HEK293T (cell line): Measurements from ENCODE around the gene OPALIN.

ENCODE experiments used
- CTCF ChIA-PET: fragments of 350-600 bp; formaldehyde crosslinking; extraction: SDS; loops from one replicate; lab custom pipeline; 2021; ENCODE audit warnings: antibody characterized with exemption, inconsistent platforms; lab: Yijun Ruan, JAX
- POLR2A ChIA-PET: fragments of 350-600 bp; formaldehyde crosslinking; extraction: SDS; loops from one replicate; lab custom pipeline; 2020; ENCODE audit warnings: antibody characterized with exemption, inconsistent platforms; lab: Yijun Ruan, JAX
- DNase-seq: peaks from one replicate; pipeline ENCODE4 v3.0.0; 2012; ENCODE audit warnings: mixed read lengths; ENCODE audit errors: extremely low spot score
- ARNT ChIP-seq: fragments of 450-650 bp; IDR thresholded peaks from 2 replicates; pipeline ENCODE4 v1.6.1; 2017; ENCODE audit warnings: mild to moderate bottlenecking
- BHLHE40 ChIP-seq: fragments of 450-650 bp; IDR thresholded peaks from 2 replicates; pipeline ENCODE4 v1.6.1; 2016; ENCODE audit warnings: mild to moderate bottlenecking, moderate library complexity, borderline replicate concordance
- CTBP1 ChIP-seq: fragments of 450-650 bp; IDR thresholded peaks from 2 replicates; pipeline ENCODE4 v1.6.1; 2016; ENCODE audit warnings: borderline replicate concordance
- ELF4 ChIP-seq: fragments of 450-650 bp; IDR thresholded peaks from 2 replicates; pipeline ENCODE4 v1.6.1; 2017; ENCODE audit warnings: antibody characterized with exemption
- FOXA1 ChIP-seq: fragments of 450-650 bp; IDR thresholded peaks from 2 replicates; pipeline ENCODE4 v1.6.1; 2016; ENCODE audit warnings: mild to moderate bottlenecking
- FOXK2 ChIP-seq: fragments of 450-650 bp; IDR thresholded peaks from 2 replicates; pipeline ENCODE4 v1.6.1; 2016; ENCODE audit warnings: mild to moderate bottlenecking
- FOXM1 ChIP-seq: fragments of 450-650 bp; IDR thresholded peaks from 2 replicates; pipeline ENCODE4 v1.6.1; 2017; ENCODE audit warnings: mild to moderate bottlenecking, borderline replicate concordance
- HDGF ChIP-seq: fragments of 450-650 bp; IDR thresholded peaks from 2 replicates; pipeline ENCODE4 v1.6.1; 2017; ENCODE audit warnings: antibody characterized with exemption, borderline replicate concordance
- L3MBTL2 ChIP-seq: fragments of 450-650 bp; conservative IDR thresholded peaks from 2 replicates; pipeline ENCODE4 v1.6.1; 2016; ENCODE audit warnings: mild to moderate bottlenecking
- LEF1 ChIP-seq: fragments of 450-650 bp; IDR thresholded peaks from 2 replicates; pipeline ENCODE4 v1.6.1; 2017; ENCODE audit warnings: mild to moderate bottlenecking, borderline replicate concordance
- NFRKB ChIP-seq: fragments of 450-650 bp; IDR thresholded peaks from 2 replicates; pipeline ENCODE4 v1.6.1; 2016; ENCODE audit warnings: mild to moderate bottlenecking, moderate library complexity
- PKNOX1 ChIP-seq: fragments of 450-650 bp; IDR thresholded peaks from 2 replicates; pipeline ENCODE4 v1.6.1; 2016
- SP1 ChIP-seq: fragments of 450-650 bp; IDR thresholded peaks from 2 replicates; pipeline ENCODE4 v1.6.1; 2017
- SUZ12 ChIP-seq: fragments of 450-650 bp; IDR thresholded peaks from 2 replicates; pipeline ENCODE4 v1.6.1; 2016; ENCODE audit warnings: mild to moderate bottlenecking
- TARDBP ChIP-seq: fragments of 450-650 bp; IDR thresholded peaks from 2 replicates; pipeline ENCODE4 v1.6.1; 2016
- ZNF384 ChIP-seq: fragments of 450-650 bp; IDR thresholded peaks from 2 replicates; pipeline ENCODE4 v1.6.1; 2016

OPALIN gene, protein sequence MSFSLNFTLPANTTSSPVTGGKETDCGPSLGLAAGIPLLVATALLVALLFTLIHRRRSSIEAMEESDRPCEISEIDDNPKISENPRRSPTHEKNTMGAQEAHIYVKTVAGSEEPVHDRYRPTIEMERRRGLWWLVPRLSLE

DNA sequence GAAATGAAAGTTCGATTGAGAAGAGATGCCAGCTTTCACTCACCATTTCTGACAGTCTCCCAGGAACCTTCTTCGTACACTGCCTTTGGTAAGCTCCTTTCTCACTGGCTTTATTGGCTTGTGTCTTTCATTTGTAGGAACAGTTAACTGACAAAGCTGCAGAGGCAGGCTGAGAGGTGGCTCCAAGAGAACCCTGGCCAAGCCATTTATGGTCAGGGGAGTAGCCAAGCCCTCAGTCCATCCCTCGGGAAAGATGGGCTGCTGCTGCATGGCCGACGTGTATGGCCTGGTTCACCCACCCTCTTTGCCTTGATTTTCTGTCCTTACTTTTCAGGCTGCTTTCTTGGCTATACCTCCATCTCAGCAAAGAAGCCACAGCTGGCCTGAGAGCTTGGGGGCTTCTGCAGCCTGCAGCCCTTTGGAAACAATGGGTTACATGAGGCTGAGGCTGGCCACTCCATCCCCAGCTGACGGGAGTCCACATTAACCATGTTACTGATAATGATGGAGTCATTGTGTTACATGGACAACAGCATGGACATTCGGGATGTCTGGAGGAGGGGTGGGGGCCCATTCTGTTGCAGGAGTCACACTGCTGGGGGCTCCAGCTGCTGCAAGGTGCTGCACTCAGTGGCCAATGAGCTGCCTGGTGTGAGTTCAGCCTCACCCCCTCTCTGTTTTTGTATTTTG is at the start of gene OPALIN:
OPALIN (minus strand) TSS at position 152 of the 690 bp plus-strand sequence; CDS start at position 46, 106 bp downstream.
- no peak for DNase-seq
- TF ChIP-seq LEF1 (no peak), ELF4 (no peak), SP1 (no peak), ZNF384 (no peak), SUZ12 (no peak), HDGF (no peak), NFRKB (no peak), FOXA1 (no peak), BHLHE40 (no peak), FOXK2 (no peak), ARNT (no peak), TARDBP (no peak), L3MBTL2 (no peak), CTBP1 (no peak), FOXM1 (no peak), PKNOX1 (no peak)
- ChIA-PET CTCF (interaction anchor here (0.6 kb wide), 1 partner anchor 17 kb away, joined by 3 read pairs; no protein-coding TSS in a partner anchor), POLR2A (no interaction called here)

GRCh38 chr10:96408201-96408600 is 49.4 kb upstream of the OPALIN start:
- no peak for DNase-seq
- POLR2A ChIA-PET: interaction anchor here (1.1 kb wide), 1 partner anchor 9 kb away, joined by 4 read pairs; no protein-coding TSS in a partner anchor
- TF ChIP-seq ELF4 (no peak), SP1 (no peak), L3MBTL2 (no peak), ARNT (no peak), NFRKB (no peak), HDGF (no peak)
- CTCF ChIA-PET: no interaction called here

GRCh38 chr10:96407560-96408069 is 48.8 kb upstream of the OPALIN start:
- TF ChIP-seq LEF1 (no peak), NFRKB (no peak), SUZ12 (no peak), PKNOX1 (no peak), CTBP1 (no peak), HDGF (no peak), ARNT (no peak), L3MBTL2 (no peak)
- POLR2A ChIA-PET: interaction anchor here (1.1 kb wide), 1 partner anchor 10 kb away, joined by 4 read pairs; no protein-coding TSS in a partner anchor
- DNase-seq: no peak
- CTCF ChIA-PET: no interaction called here

GRCh38 chr10:96406091-96406490 is 47.3 kb upstream of the OPALIN start:
- ChIA-PET POLR2A (no interaction called here), CTCF (interaction anchor here (0.5 to 0.6 kb wide), 2 partner anchors 9 to 364 kb away, joined by 3 to 5 read pairs; no protein-coding TSS in a partner anchor)
- DNase-seq: no peak
- TF ChIP-seq FOXA1: no peak
- no peak for TF ChIP-seq NFRKB
- TF ChIP-seq BHLHE40: no peak
- no peak for TF ChIP-seq TARDBP
- no peak for TF ChIP-seq HDGF
- TF ChIP-seq PKNOX1: no peak
- no peak for TF ChIP-seq FOXK2
- no peak for TF ChIP-seq ZNF384
- TF ChIP-seq SP1: no peak
- no peak for TF ChIP-seq LEF1
- no peak for TF ChIP-seq CTBP1
- no peak for TF ChIP-seq L3MBTL2
- TF ChIP-seq FOXM1: no peak
- TF ChIP-seq ELF4: no peak
- no peak for TF ChIP-seq SUZ12
- no peak for TF ChIP-seq ARNT

GRCh38 chr10:96402417-96403305 is 43.9 kb upstream of the OPALIN start:
- TF ChIP-seq TARDBP: no peak
- ChIA-PET POLR2A (no interaction called here), CTCF (interaction anchor here (1.4 kb wide), 1 partner anchor 11 kb away, joined by 3 read pairs; no protein-coding TSS in a partner anchor)
- DNase-seq: no peak
